Astrocyte of the spinal cord (primary cell): ENCODE data around the gene CAST.

Experiments used
- DNase-seq: peaks from one replicate; pipeline ENCODE4 v3.0.0; 2011; ENCODE audit warnings: low read depth, low spot score
- H3K4me3 ChIP-seq: 2 replicates; pipeline ENCODE4 v1.5.1; 2011; ENCODE audit warnings: low read depth, mild to moderate bottlenecking, low read length, moderate library complexity
- in situ Hi-C: cut with HindIII; loops from 2 replicates; pipeline ENCODE4 v1.10.0; 2017; ENCODE audit warnings: low sequenced_read_pairs
- TF ChIP-seq, protein P1 (sequence below): IDR thresholded peaks from 2 replicates; pipeline ENCODE4 v1.5.1; 2012; ENCODE audit warnings: low read depth, mild to moderate bottlenecking, low read length, inconsistent platforms

CAST gene

DNA sequence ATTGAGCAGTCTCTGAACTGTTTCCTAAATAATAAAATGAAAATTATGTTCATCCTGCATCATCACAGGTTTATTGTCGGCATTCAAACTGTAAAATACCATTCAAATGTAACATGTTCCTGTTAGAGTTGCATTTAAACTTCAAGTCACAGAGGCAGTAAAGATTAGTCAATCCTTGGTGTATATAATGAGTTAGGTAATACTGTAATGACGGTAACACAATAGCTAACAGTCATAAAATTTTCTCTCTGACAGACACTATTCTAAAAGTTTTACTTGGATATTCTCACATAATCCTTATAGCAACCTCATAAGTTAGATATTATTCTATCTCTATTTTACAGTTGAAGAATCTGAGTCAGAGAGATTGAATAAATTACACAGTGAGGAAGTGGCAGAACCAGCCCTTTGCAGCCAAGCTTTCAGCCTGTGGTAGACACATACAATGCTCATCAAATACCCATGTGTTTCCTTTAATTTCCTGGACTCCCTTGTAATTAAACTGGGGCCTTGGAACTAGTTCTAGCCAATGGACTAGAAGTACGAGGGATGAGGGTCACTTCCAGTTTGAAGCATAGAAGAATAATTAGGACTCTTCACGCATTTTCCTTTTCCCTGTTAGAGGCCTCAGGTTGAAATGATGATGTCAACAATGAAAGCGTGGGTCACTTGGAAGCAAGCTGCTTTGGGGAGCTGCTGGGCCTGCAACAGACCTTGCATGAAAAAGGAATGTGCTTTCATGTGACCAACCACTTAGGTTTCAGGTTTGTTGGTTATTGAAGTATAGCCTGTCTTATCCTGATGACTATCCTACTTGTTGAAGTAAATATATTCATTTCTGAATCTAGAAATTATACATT, 12.3 kb upstream of the CAST start:
- TF ChIP-seq, protein P1, sequence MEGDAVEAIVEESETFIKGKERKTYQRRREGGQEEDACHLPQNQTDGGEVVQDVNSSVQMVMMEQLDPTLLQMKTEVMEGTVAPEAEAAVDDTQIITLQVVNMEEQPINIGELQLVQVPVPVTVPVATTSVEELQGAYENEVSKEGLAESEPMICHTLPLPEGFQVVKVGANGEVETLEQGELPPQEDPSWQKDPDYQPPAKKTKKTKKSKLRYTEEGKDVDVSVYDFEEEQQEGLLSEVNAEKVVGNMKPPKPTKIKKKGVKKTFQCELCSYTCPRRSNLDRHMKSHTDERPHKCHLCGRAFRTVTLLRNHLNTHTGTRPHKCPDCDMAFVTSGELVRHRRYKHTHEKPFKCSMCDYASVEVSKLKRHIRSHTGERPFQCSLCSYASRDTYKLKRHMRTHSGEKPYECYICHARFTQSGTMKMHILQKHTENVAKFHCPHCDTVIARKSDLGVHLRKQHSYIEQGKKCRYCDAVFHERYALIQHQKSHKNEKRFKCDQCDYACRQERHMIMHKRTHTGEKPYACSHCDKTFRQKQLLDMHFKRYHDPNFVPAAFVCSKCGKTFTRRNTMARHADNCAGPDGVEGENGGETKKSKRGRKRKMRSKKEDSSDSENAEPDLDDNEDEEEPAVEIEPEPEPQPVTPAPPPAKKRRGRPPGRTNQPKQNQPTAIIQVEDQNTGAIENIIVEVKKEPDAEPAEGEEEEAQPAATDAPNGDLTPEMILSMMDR: no peak
- in situ Hi-C loops: no loop called here
- DNase-seq: no peak
- no peak overlapping the region for H3K4me3 ChIP-seq

DNA sequence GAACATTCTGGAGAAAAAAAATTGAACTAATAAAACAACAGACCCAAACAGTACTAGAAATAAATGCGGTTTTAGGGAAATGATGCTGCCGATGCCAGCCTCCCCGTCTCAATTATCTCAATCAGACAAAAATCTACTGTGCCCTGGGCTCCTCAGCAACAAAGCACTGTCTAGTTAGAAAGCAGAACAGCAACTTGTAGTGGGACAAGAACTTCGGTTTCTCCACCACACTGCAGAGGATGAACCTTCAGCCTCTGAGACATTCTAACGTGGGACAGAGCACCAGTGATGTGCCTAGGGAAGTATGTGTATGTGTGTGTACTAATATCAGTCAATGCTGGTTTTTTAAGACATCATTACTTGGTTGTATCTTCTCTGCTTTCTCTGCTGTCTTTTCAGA, 11.1 kb upstream of the CAST start:
- TF ChIP-seq, protein P1: no peak
- H3K4me3 ChIP-seq: no peak overlapping the region
- in situ Hi-C loops: no loop called here
- no peak for DNase-seq

DNA sequence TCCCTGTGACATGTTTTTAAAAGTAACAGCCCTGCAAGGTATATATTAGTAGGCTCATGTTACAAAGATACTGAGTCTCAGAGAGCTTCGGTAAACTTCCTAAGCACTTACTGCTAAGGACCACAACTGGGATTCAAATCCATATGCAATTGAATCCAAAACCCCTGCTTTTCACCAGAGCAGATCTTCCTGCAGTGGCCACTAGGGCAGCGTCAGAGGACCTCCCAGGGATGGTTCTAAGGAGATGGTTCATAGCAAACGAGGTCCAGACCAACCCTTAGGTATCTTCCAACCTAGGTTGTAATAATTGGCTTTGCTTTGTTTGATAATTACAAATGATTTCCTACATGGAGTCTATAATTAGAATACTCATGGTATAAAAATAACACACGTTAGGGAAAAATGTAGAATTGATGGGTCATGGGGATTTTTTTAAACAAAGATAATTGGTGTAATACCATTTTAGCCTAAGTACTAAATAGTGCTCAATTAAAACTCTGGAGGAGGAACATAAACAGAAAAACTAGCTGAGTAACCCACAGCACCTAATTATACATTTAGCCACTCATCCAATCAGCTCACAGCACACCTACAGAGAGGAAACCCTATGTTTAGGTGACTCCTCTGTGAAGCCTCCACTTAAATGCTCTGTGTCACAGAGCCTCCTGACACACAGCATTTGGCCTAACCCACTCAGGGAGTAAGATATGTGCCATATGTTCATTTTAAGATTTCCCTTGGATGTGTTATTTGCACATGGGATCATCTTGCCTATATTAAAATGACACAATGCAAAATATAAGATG, 10.0 kb upstream of the CAST start:
- no peak overlapping the region for H3K4me3 ChIP-seq
- TF ChIP-seq, protein P1: peak; percentile 46
- in situ Hi-C loops: no loop called here
- DNase-seq: no peak

DNA sequence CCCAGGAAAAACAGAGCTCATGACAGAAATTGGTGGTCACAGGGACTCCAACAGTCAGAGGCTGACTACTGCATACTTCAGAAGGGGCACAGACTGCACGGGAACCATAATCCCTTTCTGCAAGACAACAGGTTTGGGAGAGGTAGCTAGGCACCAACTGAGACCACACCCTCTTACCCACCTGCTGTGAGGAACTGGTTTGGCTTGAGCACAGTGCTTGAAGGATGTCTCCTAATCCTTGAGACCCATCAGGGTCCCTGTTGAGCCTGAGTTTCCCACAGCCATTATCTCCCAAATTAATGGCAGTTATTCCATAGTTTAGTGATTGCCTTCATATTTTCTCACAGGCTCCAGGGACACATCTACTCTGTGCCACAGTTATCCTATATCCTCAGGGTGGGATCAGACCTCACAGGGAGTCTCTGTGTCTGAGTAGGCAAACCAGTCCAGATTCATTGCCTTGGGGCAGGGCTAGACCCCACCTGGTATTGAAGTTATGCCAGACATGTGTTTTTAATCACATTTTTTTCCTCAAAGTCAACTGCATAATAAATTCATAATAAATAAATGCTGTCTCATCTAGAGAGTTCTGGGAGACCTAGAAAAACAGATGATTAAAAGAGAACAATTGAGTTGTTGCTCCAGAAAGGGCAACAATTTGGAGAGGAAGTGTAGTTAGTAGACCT, 9.3 kb upstream of the CAST start:
- no peak overlapping the region for H3K4me3 ChIP-seq
- in situ Hi-C loops: no loop called here
- TF ChIP-seq, protein P1: no peak
- peak; percentile 51 for DNase-seq

DNA sequence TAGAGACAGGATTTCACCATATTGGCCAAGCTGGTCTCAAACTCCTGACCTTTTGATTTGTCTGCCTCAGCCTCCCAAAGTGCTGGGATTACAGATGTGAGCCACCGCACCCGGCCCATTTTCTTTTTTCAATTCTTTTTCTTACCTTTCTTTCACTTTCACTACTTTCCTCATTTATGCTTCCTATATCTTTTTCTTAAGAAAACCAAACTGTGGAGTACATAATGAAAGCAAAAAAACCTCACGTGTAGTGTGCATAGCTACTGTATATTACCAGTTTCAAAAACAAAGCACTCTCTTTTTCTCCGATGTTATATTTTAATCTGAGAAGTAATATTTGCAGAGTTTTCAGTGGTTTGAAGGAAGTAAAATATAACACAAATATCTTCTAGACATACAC, 8.0 kb upstream of the CAST start:
- no peak for DNase-seq
- in situ Hi-C loops: no loop called here
- TF ChIP-seq, protein P1: no peak
- no peak overlapping the region for H3K4me3 ChIP-seq

DNA sequence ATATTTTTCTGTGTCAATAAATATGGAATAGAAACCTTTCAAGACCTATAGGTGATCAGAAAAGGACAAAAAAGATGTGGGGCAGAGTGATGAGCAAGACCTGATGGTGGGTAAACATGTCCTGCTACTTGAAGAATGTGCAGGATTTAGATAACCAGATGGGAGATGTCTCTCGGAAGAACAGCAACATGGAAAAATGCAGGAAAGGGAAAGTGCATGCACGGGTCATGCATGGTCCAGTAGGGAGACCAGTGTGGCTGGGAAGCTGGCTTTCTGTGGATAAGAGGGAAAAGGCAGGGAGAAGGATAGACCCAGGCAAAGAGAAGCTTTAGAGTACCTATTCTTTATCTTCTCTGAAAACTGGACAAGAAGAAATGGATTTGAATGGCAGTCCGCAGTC, 7.1 kb upstream of the CAST start:
- no peak for DNase-seq
- in situ Hi-C loops: no loop called here
- H3K4me3 ChIP-seq: no peak overlapping the region
- TF ChIP-seq, protein P1: no peak
